Effector memory CD8-positive, alpha-beta T cell (primary cell): ENCODE results near the gene LY86.
A peak's percentile ranks its signal among the peaks of the same experiment; 100 is the strongest.
"Not testable (repeated sequence)": the region's sequence is repeated elsewhere in the genome, so short reads cannot be mapped to it uniquely, and the experiment has no call there.

Experiments
- ATAC-seq: fragments of 150-1000 bp; cut with Tn5 transposase; replicated peaks from 2 replicates; pipeline ENCODE4 v1.10.0; 2021; ENCODE audit warnings: mild to moderate bottlenecking, moderate library complexity
- DNase-seq, 3 experiments: peaks; one replicate each; pipeline ENCODE4 v3.0.0; 2021
- H3K27ac Mint-ChIP-seq, 2 donors: one replicate each; pipeline ENCODE4 v1.8.0; 2022; ENCODE audit warnings: mild to moderate bottlenecking in 2 of 2, mixed read lengths in 2 of 2, moderate library complexity in 2 of 2
- H3K27me3 Mint-ChIP-seq, 2 donors: one replicate each; pipeline ENCODE4 v1.8.0; 2022; ENCODE audit warnings: mixed read lengths in 2 of 2
- H3K36me3 Mint-ChIP-seq: one replicate; pipeline ENCODE4 v1.8.0; 2022; ENCODE audit warnings: mild to moderate bottlenecking, moderate library complexity, mixed read lengths; ENCODE audit not compliant: insufficient read depth
- H3K4me1 Mint-ChIP-seq, 2 donors: one replicate each; pipeline ENCODE4 v1.8.0; 2022; ENCODE audit warnings: low read depth in 2 of 2, mixed read lengths in 2 of 2
- H3K4me3 Mint-ChIP-seq, 2 donors: one replicate each; pipeline ENCODE4 v1.8.0; 2022; ENCODE audit warnings: mild to moderate bottlenecking in 2 of 2, mixed read lengths in 2 of 2, moderate library complexity in 2 of 2
- H3K9me3 Mint-ChIP-seq, 2 donors: one replicate each; pipeline ENCODE4 v1.8.0; 2022; ENCODE audit warnings: mixed read lengths in 2 of 2

LY86 gene

GRCh38 chr6:6660339-6661045 lies 72.0 kb downstream of the LY86 start:
- peaks cover 0 to 27% of the 10 kb centered on the region in 2 donors for H3K27me3 Mint-ChIP-seq
- ATAC-seq (no peak), DNase-seq (no peak)
- H3K27ac Mint-ChIP-seq: no peak overlapping the region
- H3K9me3 Mint-ChIP-seq: no peaks in the 10 kb centered on the region
- H3K36me3 Mint-ChIP-seq: no peaks in the 10 kb centered on the region
- no peak overlapping the region for H3K4me3 Mint-ChIP-seq
- peaks cover under 1 to 11% of the 10 kb centered on the region in 2 donors for H3K4me1 Mint-ChIP-seq

DNA sequence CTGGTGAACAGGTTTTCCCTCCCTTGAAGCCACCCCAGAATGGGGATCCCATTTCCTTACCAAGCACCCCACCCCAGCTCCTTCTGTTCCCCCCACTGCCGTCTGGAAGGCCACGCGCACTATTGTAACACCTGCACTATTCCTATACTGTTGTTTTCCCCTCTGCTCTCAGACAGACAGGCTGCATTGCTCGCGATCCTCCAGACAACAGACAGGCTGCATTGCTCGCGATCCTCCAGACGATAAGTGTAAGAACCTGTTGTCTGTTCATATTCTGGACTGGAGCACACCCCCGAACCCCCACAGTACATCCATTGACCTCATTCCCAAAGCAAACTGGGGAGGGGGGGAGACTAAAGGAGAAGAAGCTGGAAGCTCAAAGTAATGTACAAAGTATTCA lies 72.7 kb downstream of the LY86 start:
- Mint-ChIP-seq H3K36me3 (no peaks in the 10 kb centered on the region), H3K27ac (no peak overlapping the region), H3K4me1 (peaks cover 0 to 9% of the 10 kb centered on the region in 2 donors), H3K9me3 (no peaks in the 10 kb centered on the region), H3K4me3 (no peak overlapping the region), H3K27me3 (peaks cover 0 to 34% of the 10 kb centered on the region in 2 donors)
- DNase-seq: no peak
- ATAC-seq: no peak

GRCh38 chr6:6661684-6662083 lies 73.2 kb downstream of the LY86 start:
- no peak overlapping the region for H3K27ac Mint-ChIP-seq
- no peaks in the 10 kb centered on the region for H3K9me3 Mint-ChIP-seq
- ATAC-seq (no peak), DNase-seq (no peak)
- H3K4me1 Mint-ChIP-seq: peaks cover 0 to 9% of the 10 kb centered on the region in 2 donors
- peaks cover 0 to 36% of the 10 kb centered on the region in 2 donors for H3K27me3 Mint-ChIP-seq
- no peak overlapping the region for H3K4me3 Mint-ChIP-seq
- H3K36me3 Mint-ChIP-seq: no peaks in the 10 kb centered on the region

GRCh38 chr6:6663421-6664135 lies 75.1 kb downstream of the LY86 start:
- H3K9me3 Mint-ChIP-seq: no peaks in the 10 kb centered on the region
- H3K36me3 Mint-ChIP-seq: no peaks in the 10 kb centered on the region
- no peak overlapping the region for H3K4me3 Mint-ChIP-seq
- no peak overlapping the region for H3K27ac Mint-ChIP-seq
- peaks cover 0 to 44% of the 10 kb centered on the region in 2 donors for H3K27me3 Mint-ChIP-seq
- ATAC-seq: no peak
- no peak for DNase-seq
- peaks cover 0 to 4% of the 10 kb centered on the region in 2 donors for H3K4me1 Mint-ChIP-seq

- Mint-ChIP-seq H3K27ac (no peak overlapping the region), H3K27me3 (peaks cover under 1 to 37% of the 10 kb centered on the region in 2 donors), H3K36me3 (no peaks in the 10 kb centered on the region), H3K4me3 (no peak overlapping the region), H3K4me1 (peaks cover 0 to 2% of the 10 kb centered on the region in 2 donors), H3K9me3 (no peaks in the 10 kb centered on the region)
- ATAC-seq (no peak), DNase-seq (no peak)
Measured at GRCh38 chr6:6665555-6666243, 77.2 kb downstream of the LY86 start.

DNA sequence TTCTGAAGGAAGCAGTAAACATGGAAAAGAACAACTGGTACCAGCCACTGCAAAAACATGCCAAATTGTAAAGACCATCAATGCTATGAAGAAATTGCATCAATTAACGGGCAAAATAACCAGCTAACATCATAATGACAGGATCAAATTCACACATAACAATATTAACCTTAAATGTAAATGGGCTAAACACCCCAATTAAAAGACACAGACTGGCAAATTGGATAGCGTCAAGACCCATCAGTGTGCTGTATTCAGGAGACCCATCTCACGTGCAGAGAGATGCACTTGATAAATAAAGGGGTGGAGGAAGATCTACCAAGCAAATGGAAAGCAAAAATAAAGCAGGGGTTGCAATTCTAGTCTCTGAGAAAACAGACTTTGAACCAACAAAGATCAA lies 81.6 kb downstream of the LY86 start:
- not testable (repeated sequence) for ATAC-seq, H3K9me3 Mint-ChIP-seq, H3K4me3 Mint-ChIP-seq, H3K4me1 Mint-ChIP-seq, DNase-seq, H3K27ac Mint-ChIP-seq, H3K36me3 Mint-ChIP-seq
- peaks cover 6 to 21% of the 10 kb centered on the region in 2 donors for H3K27me3 Mint-ChIP-seq

DNA sequence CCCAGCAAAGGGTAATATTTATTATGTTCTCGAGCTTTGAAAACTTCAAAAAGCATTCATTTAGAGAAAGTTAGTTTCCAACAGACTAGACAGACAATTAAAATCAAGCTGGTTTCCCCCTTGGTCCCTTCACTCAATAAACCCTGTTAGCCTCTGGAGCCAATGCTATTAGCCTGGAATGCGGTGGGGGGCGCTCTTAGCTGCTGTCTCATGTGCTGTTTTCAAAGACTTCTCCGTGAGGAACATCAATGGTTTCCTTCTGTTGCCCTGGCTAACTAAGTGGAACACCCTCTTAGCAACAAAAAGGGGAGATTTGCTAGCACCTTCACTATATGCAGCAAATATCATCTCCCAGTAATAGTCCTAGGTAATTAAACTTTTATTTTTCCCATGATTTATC lies 86.4 kb downstream of the LY86 start:
- Mint-ChIP-seq H3K4me3 (no peak overlapping the region), H3K27me3 (peaks cover 15 to 29% of the 10 kb centered on the region in 2 donors), H3K27ac (no peak overlapping the region), H3K9me3 (no peaks in the 10 kb centered on the region), H3K4me1 (peaks cover 4 to 8% of the 10 kb centered on the region in 2 donors), H3K36me3 (no peaks in the 10 kb centered on the region)
- ATAC-seq (no peak), DNase-seq (no peak)

- Mint-ChIP-seq H3K27me3 (peaks cover 9 to 36% of the 10 kb centered on the region in 2 donors), H3K36me3 (no peaks in the 10 kb centered on the region), H3K4me1 (peaks cover 4 to 8% of the 10 kb centered on the region in 2 donors), H3K27ac (no peak overlapping the region), H3K9me3 (no peaks in the 10 kb centered on the region), H3K4me3 (no peak overlapping the region)
- DNase-seq: peak; percentile 69 to 81 (median 70)
- peak; percentile 76 for ATAC-seq
Measured at GRCh38 chr6:6676910-6677441, 88.5 kb downstream of the LY86 start.

DNA sequence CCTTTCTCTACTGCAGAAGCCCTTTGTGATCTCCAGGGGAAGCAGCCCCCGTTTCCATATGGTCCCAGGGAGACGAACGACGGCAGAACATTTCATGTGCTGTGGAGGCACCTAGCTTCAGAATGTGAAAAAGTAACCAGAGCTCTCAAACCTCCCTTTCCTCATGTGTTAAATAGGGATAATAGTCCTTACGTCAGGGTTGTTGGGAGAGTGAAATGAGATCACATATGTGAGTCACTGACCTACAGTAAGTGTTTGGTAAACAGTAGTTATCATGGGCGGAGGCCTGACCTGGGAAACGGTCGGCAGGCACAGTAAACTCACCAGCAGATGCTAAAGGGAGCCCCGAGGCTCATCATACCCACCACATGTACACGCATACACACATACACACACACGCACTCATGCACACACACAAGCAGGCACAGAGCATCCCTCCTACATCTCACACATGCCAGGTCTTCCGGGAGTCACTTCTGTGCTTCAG lies 89.7 kb downstream of the LY86 start:
- no peaks in the 10 kb centered on the region for H3K36me3 Mint-ChIP-seq
- peaks cover 9 to 49% of the 10 kb centered on the region in 2 donors for H3K27me3 Mint-ChIP-seq
- H3K4me3 Mint-ChIP-seq: no peak overlapping the region
- H3K27ac Mint-ChIP-seq: no peak overlapping the region
- DNase-seq (no peak), ATAC-seq (no peak)
- H3K4me1 Mint-ChIP-seq: peaks cover 4 to 8% of the 10 kb centered on the region in 2 donors
- H3K9me3 Mint-ChIP-seq: no peaks in the 10 kb centered on the region

DNA sequence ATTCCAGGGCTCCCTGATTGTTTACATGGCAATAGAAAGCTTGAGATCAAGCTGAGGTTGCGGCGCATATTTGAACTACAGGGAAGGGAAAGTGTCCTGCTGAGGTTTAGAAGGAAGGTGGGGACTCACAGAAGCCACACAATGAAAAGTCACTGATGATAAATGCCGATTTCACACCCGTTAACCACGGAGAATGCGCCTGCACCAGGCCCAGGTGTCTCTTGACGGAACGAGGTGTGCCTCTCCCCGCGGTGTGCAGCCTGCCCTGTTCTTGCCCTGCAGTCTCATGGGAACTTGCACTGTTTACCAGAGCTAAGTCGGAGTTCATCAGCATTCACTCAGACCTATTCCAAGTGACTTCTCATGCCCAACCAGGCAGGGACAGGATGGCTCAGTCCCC lies 90.3 kb downstream of the LY86 start:
- Mint-ChIP-seq H3K4me1 (peaks cover 4 to 8% of the 10 kb centered on the region in 2 donors), H3K27ac (no peak overlapping the region), H3K36me3 (no peaks in the 10 kb centered on the region), H3K9me3 (no peaks in the 10 kb centered on the region), H3K4me3 (no peak overlapping the region), H3K27me3 (peaks cover 9 to 54% of the 10 kb centered on the region in 2 donors)
- no peak for DNase-seq
- ATAC-seq: peak; percentile 26

GRCh38 chr6:6679633-6680032 lies 91.1 kb downstream of the LY86 start:
- Mint-ChIP-seq H3K27ac (no peak overlapping the region), H3K27me3 (peaks cover 9 to 54% of the 10 kb centered on the region in 2 donors), H3K4me1 (peaks cover 7 to 12% of the 10 kb centered on the region in 2 donors), H3K4me3 (no peak overlapping the region), H3K9me3 (no peaks in the 10 kb centered on the region), H3K36me3 (no peaks in the 10 kb centered on the region)
- DNase-seq (no peak), ATAC-seq (no peak)

GRCh38 chr6:6680526-6680925 lies 92.0 kb downstream of the LY86 start:
- H3K9me3 Mint-ChIP-seq: no peaks in the 10 kb centered on the region
- no peaks in the 10 kb centered on the region for H3K36me3 Mint-ChIP-seq
- H3K27me3 Mint-ChIP-seq: peaks cover 9 to 54% of the 10 kb centered on the region in 2 donors
- DNase-seq (no peak), ATAC-seq (no peak)
- no peak overlapping the region for H3K27ac Mint-ChIP-seq
- no peak overlapping the region for H3K4me3 Mint-ChIP-seq
- peaks cover 8 to 13% of the 10 kb centered on the region in 2 donors for H3K4me1 Mint-ChIP-seq

DNA sequence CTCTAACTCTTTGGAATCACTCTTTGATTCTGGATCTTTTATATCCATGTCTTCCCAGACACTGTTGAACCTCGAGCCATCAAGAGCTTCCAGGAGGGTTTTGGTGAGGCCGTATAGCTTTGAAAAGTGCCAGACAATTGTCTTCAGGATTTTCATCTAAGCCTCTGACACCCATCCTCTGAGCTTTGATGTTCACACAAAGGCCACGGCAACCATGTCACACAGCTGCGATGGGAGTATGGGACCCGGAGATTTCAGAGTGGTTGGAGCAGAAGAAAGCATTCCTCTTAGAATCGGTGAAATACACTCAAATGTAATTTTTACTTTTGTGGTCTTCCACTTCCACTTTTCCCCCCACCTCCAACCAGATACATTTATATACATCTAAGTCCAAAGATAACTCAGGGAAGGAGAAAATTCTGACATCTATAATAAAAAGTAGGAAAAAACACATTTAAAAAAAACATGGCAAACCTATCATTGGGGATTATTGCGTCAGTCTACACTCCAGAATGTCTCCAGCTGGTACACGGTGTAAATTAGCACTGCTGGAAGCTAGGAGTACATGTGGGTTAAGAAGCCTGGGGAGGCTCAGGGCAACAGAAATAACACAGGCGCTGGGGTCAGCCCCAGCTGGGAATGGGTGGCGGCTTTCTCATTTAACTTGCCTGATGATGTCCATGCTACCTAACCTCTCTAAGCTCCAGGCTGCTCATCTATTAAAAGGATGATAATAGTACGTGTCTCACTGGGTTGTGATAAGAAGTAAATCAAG lies 92.7 kb downstream of the LY86 start:
- no peak overlapping the region for H3K27ac Mint-ChIP-seq

More for the DNA sequence above, 92.7 kb downstream of the LY86 start:
- H3K36me3 Mint-ChIP-seq: no peaks in the 10 kb centered on the region
- H3K9me3 Mint-ChIP-seq: no peaks in the 10 kb centered on the region
- DNase-seq (no peak), ATAC-seq (no peak)
- H3K27me3 Mint-ChIP-seq: peaks cover 9 to 54% of the 10 kb centered on the region in 2 donors
- H3K4me1 Mint-ChIP-seq: peaks cover 8 to 13% of the 10 kb centered on the region in 2 donors
- no peak overlapping the region for H3K4me3 Mint-ChIP-seq
